Activated T-cell treated with anti-CD3 and anti-CD28 coated beads for 1 hour (primary cell): ENCODE measurements around the gene RGS7.
"Not testable (repeated sequence)": the region's sequence is repeated elsewhere in the genome, so short reads cannot be mapped to it uniquely, and the experiment has no call there.

Source experiments
- DNase-seq: peaks from one replicate; pipeline ENCODE4 v3.0.0-alpha.2; 2020; ENCODE audit warnings: low read depth

Gene RGS7

DNA sequence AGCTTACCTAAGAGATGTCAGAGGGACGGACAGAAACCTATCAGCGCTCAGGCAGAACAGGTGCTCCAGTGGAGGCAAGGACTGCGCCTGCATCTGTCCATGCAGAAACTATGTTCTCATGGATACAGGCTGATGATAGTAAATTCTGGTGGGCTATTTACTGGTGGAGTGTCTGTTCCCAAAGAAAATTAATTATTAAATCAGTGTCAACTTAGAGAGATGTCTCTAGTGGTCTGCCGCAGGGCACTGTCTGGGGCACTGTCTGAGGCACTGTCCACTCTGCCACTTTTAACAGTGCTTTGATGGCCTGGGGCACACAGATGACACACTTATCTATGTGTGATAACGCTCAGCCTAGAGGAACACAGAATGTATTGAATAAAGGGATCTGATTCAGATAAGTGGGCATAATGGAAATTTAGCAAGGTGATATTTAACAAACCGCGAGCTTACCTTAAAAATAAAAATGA is 148.1 kb downstream of the RGS7 start:
- no peak for DNase-seq

DNA sequence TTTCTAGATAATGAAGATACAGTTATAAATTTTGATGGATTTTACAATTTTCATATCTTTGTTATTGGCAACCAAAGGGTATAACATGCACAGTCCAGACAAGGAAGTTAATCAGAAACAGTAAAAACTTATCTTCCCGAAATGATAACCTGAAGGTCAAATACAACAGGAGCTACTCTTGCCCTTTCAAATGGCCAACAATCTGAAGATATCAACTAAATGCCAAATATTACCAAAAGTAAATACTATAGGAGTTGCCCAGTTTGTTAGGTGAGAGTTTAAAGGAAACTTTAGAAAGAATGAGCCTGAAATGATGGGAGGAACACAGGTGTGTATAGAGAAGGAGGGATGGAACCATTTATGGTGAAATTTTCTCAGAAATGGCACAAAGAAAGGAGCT is 153.2 kb downstream of the RGS7 start:
- no peak for DNase-seq

- DNase-seq: no peak
These were observed 154.6 kb downstream of the RGS7 start for GRCh38 chr1:241202401-241202800.

DNA sequence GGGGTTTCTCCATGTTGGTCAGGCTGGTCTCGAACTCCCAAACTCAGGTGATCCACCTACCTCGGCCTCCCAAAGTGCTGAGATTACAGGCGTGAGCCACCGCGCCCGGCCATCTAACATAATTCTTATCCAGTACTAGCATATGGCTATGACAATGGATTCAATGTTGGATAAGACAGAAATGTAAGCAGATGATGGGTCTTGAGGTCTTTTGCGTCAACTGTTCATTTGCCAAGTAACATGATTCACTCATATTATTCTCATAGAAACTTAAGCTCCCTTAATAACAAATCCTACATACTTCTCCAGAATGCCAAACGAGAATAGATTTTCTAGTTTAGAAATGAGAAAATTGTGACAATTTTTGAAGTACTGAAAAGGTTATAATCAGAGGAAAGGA is 170.3 kb downstream of the RGS7 start:
- no peak for DNase-seq

DNA sequence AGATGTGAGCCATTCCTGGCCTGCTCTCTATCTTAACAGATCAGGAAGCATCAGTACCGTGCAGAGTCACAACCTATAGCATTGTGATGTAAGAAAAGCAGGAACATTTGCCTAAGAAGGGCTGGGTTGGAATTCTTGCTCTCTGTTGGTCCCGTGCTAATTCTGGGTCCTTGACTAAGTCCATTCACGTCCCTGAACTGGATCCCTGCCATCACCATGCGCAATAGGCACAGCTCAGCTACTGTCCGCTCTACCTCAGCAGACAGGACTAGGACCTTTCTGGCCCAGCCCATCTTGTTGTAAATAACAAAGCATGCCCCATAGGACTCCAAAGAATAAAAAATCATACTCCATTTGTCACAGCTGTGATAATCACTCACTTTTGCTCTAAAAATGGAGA is 175.0 kb downstream of the RGS7 start:
- no peak for DNase-seq

- no peak for DNase-seq
These were observed 175.5 kb downstream of the RGS7 start for GRCh38 chr1:241181471-241181870.

- DNase-seq: no peak
These were observed 176.4 kb downstream of the RGS7 start for GRCh38 chr1:241180569-241180968.

DNA sequence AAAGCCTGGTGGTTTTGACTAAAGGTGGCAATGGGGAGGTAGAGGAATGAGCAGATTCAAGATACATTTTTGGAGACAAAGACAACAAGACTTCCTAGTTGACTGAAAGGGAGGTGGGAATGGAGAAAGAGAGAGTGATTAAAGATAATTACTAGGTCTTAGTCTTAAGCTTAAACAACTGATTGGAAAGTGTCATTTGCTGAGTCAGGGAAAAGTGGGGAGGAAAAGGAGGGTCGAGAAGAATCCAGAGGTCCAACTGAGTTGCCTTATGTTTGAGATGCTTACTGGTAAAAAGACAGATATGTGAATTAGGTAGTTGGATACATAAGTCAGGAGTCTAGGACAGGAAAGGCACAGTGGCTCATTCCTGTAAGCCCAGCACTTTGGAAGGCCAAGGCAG is 179.3 kb downstream of the RGS7 start:
- no peak for DNase-seq

- no peak for DNase-seq
These were observed 184.5 kb downstream of the RGS7 start for GRCh38 chr1:241172486-241172885.

DNA sequence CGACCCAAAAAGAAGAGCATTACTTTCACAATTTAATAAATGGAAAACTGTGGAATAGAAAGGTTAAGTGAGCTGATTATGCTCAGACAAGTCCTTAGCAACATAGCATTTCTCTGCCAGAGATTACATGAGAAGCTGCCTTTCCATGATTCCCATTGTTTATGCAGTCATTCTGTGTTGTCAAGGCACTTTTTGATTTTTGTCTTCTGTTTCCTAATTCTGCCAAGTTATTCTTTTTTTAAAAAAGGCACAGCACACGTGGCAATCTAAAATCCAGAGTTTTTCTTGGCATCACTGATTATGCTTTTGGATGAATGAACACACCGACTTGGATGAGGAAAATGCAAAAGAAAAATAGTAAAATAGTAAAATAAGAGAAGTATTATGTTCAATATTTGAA is 185.0 kb downstream of the RGS7 start:
- no peak for DNase-seq

DNA sequence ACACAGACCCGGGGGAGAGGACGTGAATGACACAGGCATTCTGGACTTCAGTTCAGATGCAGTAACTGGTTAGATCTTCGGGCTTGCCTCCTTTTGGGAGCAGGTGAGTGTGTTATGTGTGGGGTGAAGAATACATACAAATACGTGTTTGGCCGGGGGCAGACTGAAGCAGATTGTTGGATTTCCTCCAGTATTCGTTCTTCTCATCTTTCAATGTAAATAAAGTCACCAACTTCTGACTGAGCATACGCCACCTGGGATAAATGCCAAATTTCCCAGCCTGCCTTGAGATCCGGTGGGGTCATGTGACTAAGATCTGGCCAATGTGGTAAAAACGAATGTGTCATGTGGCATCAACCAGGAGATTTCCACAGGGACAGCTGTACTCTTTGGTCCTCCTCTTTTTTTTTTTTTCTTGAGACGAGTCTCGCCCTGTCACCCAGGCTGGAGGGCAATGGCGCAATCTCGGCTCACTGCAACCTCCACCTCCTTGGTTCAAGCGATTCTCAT is 189.8 kb downstream of the RGS7 start:
- no peak for DNase-seq

GRCh38 chr1:241166625-241167024 is 190.4 kb downstream of the RGS7 start:
- no peak for DNase-seq

- DNase-seq: not testable (repeated sequence)
These were observed 191.7 kb downstream of the RGS7 start for GRCh38 chr1:241165256-241165655.

DNA sequence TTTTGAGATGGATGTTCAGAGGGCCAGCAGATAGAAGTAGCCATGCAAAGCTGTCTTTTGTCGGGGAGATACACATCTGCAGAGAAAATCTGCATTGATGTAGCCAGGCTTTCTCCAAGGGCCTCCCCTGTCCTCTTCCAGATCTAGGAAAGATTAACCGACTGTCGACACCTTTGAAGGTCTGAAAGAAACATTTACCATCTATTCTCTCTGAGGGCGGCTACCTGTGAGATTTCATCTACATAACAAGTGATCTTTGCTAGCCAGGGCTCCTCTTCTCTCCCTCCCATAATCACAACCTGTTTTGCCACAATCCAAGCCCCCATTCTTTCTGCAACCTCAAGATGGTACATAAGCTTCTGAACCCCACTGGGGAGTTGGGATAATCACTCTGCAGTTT is 193.6 kb downstream of the RGS7 start:
- no peak for DNase-seq

DNA sequence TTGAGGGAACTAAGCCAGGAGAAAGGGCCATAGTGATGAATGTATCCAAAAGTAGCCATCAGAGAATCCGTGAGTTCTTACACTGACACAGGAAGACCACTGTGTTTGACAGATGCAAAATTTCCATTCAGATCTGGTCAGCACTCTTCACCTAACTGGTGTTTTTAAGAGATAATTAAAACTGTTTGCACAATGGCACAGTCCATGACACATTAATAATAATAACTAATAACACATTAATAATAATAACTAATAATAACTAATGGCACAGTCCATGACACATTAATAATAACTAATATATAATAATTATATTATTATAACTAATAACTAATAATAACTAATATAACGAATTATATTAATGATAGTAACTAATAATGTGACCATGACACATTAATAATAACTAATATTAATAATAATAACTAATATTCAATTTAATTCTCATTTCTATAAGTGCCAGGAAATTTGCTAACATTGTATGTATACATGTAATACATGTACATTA is 195.8 kb downstream of the RGS7 start:
- no peak for DNase-seq

- DNase-seq: no peak
These were observed 199.6 kb downstream of the RGS7 start for GRCh38 chr1:241157435-241157834.

DNA sequence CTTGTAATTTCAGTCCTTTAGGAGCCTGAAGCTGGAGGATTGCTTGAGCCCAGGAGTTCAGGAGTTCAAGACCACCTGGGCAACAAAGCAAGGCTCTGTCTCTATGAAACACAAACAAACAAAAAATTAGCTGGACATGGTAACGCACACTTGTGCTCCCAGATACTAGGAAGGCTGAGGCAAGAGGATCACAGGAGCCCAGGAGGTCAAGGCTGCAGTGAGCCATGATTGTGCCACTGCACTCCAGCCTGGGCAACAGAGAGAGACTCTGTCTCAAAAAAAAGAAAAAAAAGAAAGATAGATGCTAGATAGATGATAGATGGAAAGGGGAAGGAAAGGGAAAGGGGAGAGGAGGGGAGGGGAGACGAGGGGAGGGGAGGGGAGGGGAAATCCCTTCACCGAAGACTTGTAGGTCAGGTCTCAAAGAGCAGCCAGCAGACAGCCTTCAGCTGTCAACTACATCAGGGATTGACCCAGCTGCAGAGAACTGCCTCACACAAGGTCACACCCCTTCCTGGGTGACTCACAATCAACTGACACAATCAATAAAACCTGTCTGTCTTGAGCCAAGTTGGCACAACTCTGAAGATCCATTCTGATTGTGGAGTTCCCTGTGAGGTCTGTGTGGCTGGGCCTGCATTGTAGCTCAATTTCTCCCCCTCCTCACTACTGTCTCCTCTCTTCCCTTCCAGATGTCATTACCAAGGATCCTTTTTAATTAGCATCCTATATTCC is 200.6 kb downstream of the RGS7 start:
- no peak for DNase-seq

- DNase-seq: no peak
These were observed 211.1 kb downstream of the RGS7 start for GRCh38 chr1:241145881-241146280.

- DNase-seq: no peak
These were observed 213.1 kb downstream of the RGS7 start for GRCh38 chr1:241143765-241144442.

DNA sequence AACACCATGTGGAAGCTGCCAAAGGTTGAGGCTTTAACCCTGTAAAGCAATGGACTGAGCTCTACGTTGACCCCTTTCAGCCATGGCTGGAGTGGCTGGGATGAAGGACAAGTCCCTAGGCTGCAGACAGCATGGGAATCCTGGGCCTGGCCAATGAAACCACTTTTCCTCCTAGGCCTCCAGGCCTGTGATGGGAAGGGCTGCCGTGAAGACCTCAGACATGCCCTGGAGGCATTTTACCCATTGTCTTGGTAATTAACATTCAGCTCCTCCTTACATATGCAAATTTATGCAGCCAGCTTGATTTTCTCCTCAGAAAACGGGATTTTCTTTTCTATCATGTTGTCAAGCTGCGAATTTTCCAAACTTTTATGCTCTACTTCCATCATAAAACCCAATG is 214.5 kb downstream of the RGS7 start:
- DNase-seq: no peak

- not testable (repeated sequence) for DNase-seq
These were observed 215.4 kb downstream of the RGS7 start for GRCh38 chr1:241141646-241142045.

DNA sequence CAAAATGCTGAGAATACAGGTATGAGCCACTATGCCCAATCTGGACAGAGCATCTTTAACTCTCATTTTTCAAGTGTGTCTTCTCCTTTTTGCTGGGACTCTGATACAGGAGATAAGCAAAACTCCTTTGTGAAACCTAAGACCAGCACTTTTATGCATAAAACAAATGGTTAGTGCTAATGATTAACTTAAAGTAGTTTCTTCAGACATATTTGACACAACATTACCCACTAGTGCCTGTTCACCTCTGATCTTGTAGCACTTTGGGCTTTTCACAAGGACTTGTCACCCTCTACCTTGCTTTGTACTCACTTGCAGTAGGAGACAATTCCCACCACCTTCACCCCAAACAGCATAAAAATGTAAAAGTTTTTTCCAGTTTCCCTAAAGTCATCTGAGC is 216.3 kb downstream of the RGS7 start:
- no peak for DNase-seq

- DNase-seq: no peak
These were observed 218.0 kb downstream of the RGS7 start for GRCh38 chr1:241139047-241139446.
